ENCODE results near the gene P2RY12.
"Not testable (repeated sequence)": the region's sequence is repeated elsewhere in the genome, so short reads cannot be mapped to it uniquely, and the experiment has no call there.

Gene P2RY12

GRCh38 chr3:151394611-151395010 lies 10.1 kb upstream of the P2RY12 start:
- no peak overlapping the region for H3K4me3 ChIP-seq (ENCODE audit: low read length)
- TF ChIP-seq, protein P1, sequence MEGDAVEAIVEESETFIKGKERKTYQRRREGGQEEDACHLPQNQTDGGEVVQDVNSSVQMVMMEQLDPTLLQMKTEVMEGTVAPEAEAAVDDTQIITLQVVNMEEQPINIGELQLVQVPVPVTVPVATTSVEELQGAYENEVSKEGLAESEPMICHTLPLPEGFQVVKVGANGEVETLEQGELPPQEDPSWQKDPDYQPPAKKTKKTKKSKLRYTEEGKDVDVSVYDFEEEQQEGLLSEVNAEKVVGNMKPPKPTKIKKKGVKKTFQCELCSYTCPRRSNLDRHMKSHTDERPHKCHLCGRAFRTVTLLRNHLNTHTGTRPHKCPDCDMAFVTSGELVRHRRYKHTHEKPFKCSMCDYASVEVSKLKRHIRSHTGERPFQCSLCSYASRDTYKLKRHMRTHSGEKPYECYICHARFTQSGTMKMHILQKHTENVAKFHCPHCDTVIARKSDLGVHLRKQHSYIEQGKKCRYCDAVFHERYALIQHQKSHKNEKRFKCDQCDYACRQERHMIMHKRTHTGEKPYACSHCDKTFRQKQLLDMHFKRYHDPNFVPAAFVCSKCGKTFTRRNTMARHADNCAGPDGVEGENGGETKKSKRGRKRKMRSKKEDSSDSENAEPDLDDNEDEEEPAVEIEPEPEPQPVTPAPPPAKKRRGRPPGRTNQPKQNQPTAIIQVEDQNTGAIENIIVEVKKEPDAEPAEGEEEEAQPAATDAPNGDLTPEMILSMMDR (conservative IDR thresholded peaks at IDR 0.05; ENCODE audit: low read depth, low read length), result no peak
- no peak for DNase-seq (ENCODE audit: low read depth)

DNA sequence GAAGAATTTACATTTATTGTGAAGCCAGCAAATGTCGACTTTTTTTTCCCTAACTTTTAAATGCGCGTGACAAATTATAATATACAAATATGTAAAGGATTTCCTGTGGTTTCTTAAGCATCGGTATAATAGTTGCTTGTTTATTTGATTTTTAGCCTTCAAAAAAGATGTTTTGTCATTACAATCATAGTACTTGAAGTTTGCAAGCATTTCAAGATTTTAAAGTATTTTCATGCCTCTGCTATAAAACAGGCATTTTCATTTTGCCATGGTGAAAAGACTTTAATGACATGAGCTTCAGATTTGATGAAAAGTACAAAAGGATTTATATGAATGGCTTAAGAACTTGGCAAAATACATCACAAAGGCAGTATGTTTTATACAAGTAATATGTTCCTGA lies 9.4 kb upstream of the P2RY12 start:
- TF ChIP-seq, protein P1 (conservative IDR thresholded peaks at IDR 0.05; ENCODE audit: low read depth, low read length), result no peak
- H3K4me3 ChIP-seq (ENCODE audit: low read length), result no peak overlapping the region
- no peak for DNase-seq (ENCODE audit: low read depth)

DNA sequence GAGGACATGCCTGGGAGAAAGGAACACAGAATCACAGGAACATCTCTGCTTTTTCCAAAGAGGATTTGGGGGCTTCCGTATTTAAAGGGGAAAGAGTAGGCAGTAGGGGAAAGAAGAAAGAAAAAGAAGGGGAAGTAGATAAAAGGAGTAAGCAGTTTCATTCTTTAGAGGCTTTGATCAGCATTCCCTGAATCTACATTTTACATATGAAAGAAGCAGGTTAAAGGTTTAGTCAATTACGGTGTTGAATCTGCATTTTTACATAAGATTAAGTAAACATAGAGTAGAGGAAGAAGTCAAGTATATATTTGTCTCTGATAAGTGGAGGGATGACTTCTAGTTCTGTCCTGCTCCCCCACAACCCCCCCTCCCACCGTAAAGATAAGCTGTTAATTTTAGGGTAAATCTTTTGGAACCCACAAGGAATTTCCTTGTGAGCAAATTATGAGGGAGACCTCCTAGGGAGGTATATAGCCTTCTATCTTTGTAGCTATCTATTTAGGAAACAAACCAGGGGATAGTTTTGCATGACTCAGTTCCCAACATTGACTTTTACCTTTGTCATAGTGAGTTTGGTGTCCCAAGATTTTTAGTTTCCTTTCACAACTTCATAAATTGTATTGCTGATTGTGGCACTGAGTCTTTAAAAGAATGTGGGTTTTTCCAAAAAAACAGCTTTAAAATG lies 8.7 kb upstream of the P2RY12 start:
- no peak for DNase-seq (ENCODE audit: low read depth)

GRCh38 chr3:151392191-151392590 lies 7.6 kb upstream of the P2RY12 start:
- not testable (repeated sequence) for DNase-seq (ENCODE audit: low read depth); H3K4me3 ChIP-seq (ENCODE audit: low read length)

More for the DNA sequence above, 8.7 kb upstream of the P2RY12 start:
- TF ChIP-seq, protein P1 (conservative IDR thresholded peaks at IDR 0.05; ENCODE audit: low read depth, low read length), result no peak
- H3K4me3 ChIP-seq (ENCODE audit: low read length), result no peak overlapping the region

- TF ChIP-seq, protein P1 (conservative IDR thresholded peaks at IDR 0.05; ENCODE audit: low read depth, low read length), result no peak
- no peak for DNase-seq (ENCODE audit: low read depth)
- no peak overlapping the region for H3K4me3 ChIP-seq (ENCODE audit: low read length)
Measured at GRCh38 chr3:151391720-151392119, 7.2 kb upstream of the P2RY12 start.

GRCh38 chr3:151387842-151388241 lies 3.3 kb upstream of the P2RY12 start:
- TF ChIP-seq, protein P1 (conservative IDR thresholded peaks at IDR 0.05; ENCODE audit: low read depth, low read length), result no peak
- H3K4me3 ChIP-seq (ENCODE audit: low read length), result no peak overlapping the region
- DNase-seq (ENCODE audit: low read depth), result no peak

DNA sequence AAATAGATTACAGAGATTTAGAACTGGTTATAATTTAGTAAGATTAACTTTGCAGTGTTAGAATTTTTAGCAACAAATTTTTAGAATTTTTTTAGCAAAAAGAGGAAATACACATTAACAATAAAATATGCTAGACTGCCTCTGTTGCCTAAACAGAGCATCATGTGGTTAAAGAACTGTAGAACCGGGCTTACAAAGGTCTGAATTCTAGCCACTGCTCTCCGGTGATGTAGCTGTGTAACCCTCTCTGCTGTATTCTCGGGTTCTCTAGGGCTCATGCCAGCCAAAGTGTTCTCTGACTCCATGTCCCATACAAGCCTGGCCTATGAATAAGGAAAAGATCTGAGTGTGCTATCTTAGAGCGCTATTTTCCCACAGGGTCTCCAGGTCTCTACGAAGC lies 2.9 kb upstream of the P2RY12 start:
- no peak for DNase-seq (ENCODE audit: low read depth)
- TF ChIP-seq, protein P1 (conservative IDR thresholded peaks at IDR 0.05; ENCODE audit: low read depth, low read length), result no peak
- H3K4me3 ChIP-seq (ENCODE audit: low read length), result no peak overlapping the region

Data from retinal pigment epithelial cell (primary cell).